Measurements from ENCODE around the gene PARD3.

PARD3 gene

DNA sequence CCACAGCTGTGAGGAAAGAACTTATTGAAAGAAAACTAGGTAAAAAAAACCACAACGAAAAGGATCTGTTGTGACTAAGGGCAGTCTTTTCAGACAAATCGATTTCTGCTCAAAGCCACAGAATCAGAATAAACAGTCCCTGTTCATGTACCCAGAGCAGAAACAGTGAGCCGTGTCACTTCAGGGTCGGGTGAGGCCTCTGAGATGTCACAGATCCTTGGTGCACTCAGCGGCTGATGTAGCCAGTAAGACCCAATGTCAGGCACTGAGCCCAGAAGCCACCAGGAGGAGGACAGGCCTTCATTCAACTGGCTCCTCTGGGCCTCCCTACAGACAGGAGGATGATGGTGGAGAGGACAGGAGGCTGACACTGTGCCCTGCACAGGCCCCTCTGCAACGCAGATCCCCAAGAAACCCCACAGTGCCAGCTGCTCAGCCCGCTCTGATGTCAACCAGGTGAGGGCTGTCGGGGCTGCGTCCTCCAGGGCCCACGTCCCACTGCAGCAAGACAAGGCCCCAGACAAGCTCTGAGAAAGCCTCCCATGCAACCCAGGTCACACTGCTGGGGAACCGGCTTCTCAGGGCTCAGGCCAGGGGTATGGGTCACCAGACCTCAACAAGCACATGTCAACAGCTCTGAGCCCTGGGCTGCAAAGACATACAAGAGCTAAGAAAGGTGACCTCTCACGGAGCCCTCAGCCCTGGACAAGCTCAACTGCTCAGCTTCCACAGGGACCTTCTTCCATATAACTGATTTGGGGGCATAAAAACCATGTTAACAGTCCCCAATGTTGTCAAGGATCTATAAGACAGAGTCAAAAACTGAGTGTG lies 190.6 kb downstream of the PARD3 start:
- DNase-seq (ENCODE audit: low read depth, low spot score), result no peak

DNA sequence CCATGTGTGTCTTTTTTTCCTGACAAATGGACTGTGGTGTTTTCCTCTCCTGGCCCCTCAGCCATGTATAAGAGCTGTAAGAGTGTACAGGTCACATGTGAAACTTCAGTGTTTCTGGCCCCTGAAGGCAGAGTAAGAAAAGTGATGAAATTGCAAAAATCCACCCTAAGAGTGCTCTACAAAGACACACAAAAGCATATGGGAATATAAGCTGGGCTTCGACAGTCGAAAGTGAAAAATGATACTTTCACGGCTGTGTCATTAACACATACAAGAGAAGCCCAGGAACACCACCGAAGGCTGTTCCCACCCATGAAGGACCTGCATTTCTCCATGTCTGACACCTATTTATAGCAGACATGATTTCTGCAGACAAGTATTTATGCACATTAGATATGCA lies 192.2 kb downstream of the PARD3 start:
- DNase-seq (ENCODE audit: low read depth, low spot score), result no peak

DNA sequence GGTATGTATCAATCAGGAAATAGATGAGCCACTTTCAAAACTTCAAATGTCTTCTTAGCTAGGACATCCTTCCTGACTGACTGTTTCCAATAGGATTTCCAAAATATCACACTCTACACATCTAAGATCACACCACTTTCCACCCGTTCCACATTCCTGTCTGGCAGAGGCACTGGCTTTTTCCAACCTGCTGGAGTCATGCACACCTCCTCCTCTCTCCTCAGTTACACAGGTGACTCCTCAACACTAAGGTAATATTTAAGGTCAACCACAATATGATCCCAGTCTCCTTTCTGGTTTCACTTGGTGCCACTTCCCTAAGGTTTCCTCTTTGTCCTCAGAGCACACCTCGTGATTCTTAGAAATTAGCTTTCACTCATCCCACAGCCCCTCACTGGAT lies 196.5 kb downstream of the PARD3 start:
- DNase-seq (ENCODE audit: low read depth, low spot score), result no peak

GRCh38 chr10:34615770-34616169 lies 199.3 kb downstream of the PARD3 start:
- no peak for DNase-seq (ENCODE audit: low read depth, low spot score)

GRCh38 chr10:34613491-34613890 lies 201.6 kb downstream of the PARD3 start:
- DNase-seq (ENCODE audit: low read depth, low spot score), result no peak

GRCh38 chr10:34612938-34613337 lies 202.2 kb downstream of the PARD3 start:
- no peak for DNase-seq (ENCODE audit: low read depth, low spot score)

GRCh38 chr10:34612446-34612845 lies 202.7 kb downstream of the PARD3 start:
- DNase-seq (ENCODE audit: low read depth, low spot score), result no peak

- no peak for DNase-seq (ENCODE audit: low read depth, low spot score)
These were observed 205.7 kb downstream of the PARD3 start for GRCh38 chr10:34609287-34609940.

GRCh38 chr10:34607894-34608293 lies 207.2 kb downstream of the PARD3 start:
- DNase-seq (ENCODE audit: low read depth, low spot score), result no peak

DNA sequence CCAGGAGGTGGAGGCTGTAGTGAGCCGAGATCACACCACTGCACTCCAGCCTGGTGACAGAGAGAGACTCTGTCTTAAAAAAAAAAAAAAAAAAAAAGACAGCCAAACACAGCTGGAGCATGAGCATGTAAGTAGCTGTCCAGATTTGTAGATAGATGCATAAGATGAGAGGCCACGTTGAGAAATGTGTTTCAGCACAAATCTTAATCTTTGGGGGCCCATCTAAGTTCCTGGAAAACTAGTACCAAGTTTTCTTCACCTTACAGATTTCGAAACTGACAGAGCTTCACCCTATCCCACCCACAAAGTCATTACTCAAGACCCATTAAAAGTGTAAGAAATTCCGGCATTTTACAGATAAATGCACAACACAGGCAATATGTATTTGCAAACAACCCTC lies 208.2 kb downstream of the PARD3 start:
- DNase-seq (ENCODE audit: low read depth, low spot score), result no peak

GRCh38 chr10:34602478-34602877 lies 212.6 kb downstream of the PARD3 start:
- DNase-seq (ENCODE audit: low read depth, low spot score), result no peak

DNA sequence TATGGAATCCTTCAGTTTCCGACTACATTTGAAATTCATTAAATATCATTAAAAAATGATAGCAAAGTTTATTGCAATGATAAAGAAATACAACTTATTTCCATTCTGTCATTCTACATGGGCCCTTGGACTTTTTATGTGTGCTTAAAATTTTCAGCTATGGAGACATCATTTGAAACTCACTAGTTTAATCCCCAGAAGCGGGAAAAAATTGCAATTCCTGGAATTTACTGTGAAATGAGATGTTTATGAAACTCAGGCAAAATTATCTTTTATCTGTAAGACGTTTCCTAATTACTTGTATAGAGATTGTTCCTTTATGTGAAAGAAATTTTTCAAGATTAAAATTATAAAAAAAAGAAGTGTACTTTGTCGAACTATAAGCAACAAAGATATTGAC lies 213.4 kb downstream of the PARD3 start:
- DNase-seq (ENCODE audit: low read depth, low spot score), result no peak

GRCh38 chr10:34599026-34599795 lies 215.9 kb downstream of the PARD3 start:
- no peak for DNase-seq (ENCODE audit: low read depth, low spot score)

- no peak for DNase-seq (ENCODE audit: low read depth, low spot score)
These were observed 218.7 kb downstream of the PARD3 start for GRCh38 chr10:34596351-34596750.

DNA sequence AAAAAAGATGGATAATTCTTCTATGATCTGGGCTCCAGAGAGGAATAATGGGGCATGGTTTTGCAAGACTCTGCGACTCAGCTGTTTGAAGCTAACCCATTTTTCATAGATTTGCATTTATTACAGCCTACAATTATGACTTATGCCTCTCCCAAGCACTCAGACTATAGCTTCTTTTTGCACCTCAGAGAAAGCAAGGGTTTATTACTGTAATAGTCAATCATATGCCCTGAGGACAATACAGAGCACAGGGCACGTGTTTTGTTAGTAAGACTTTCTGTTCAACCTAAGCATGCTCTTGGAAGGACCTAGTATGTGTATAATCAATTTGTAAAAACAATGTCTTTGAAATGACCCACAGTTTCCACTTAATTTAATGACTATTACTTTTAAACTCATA lies 221.2 kb downstream of the PARD3 start:
- DNase-seq (ENCODE audit: low read depth, low spot score), result no peak

- DNase-seq (ENCODE audit: low read depth, low spot score), result no peak
These were observed 221.7 kb downstream of the PARD3 start for GRCh38 chr10:34593374-34593890.

DNA sequence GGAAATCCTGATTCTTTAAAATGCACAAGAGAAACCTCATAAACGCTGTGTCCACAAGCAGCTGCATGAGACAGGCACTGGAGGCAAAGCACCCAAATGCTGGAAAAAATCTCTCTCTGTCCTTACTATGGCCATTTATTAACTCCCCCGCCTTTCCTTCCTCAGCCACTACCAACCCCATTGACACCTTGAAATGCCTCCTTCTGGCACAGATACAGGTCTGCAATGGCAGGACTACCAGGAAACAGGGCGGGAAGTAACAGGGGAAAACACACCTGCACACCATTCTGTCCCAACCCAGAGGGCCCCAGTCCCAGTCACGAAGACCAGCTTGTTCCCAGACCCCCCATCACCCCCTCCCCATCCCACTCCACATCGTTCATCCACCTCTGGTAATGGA lies 224.3 kb downstream of the PARD3 start:
- no peak for DNase-seq (ENCODE audit: low read depth, low spot score)

DNA sequence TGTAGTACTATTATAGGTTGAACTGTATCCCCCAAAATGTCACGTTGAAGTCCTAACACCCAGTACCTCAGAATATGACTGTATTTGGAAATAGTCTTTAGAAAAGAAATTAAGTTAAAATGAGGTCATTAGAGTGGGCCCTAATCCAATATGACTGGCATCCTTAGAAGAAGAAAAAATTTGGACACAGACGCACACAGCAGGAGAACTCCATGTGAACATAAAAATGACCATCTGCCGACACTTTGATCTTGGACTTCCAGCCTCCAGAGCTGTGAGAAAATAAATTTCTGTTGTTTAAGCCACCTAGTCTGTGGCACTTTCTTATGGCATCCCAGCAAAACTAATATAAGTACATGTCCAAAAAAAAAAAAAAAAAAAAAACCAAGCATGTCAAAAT lies 225.8 kb downstream of the PARD3 start:
- DNase-seq (ENCODE audit: low read depth, low spot score), result no peak

- no peak for DNase-seq (ENCODE audit: low read depth, low spot score)
These were observed 227.4 kb downstream of the PARD3 start for GRCh38 chr10:34587680-34588019.

- DNase-seq (ENCODE audit: low read depth, low spot score), result no peak
These were observed 228.0 kb downstream of the PARD3 start for GRCh38 chr10:34587002-34587679.

GRCh38 chr10:34585422-34586112 lies 229.5 kb downstream of the PARD3 start:
- no peak for DNase-seq (ENCODE audit: low read depth, low spot score)
